ENCODE results near the gene RNF115.

The RNF115 gene

DNA sequence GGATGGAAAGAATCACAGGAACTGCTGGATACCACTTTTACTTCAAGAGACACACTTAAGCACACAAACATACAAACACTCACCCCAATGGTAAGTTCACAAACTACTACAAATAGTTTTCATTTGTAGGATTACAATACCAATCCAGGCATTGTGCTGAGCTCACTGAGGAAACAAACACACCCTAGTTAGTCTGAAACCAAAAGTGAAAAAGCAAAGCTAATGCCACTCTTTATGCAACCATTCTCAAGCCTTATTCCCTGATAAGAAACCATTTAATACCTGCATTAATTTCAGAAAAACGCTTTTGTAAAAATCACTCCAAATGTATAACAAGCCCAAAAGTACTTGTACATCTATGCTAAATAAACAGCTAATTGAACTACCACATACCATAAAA, 38.3 kb downstream of the RNF115 start:
- H3K79me1 ChIP-seq (ENCODE audit: low read length): no peaks in the 10 kb centered on the region
- WGBS (ENCODE audit: extremely low coverage, insufficient coverage, insufficient read length): no CpG with 5 or more reads among the region's 1 CpG
- no peak overlapping the region for H3K14ac ChIP-seq (ENCODE audit: low read length)

DNA sequence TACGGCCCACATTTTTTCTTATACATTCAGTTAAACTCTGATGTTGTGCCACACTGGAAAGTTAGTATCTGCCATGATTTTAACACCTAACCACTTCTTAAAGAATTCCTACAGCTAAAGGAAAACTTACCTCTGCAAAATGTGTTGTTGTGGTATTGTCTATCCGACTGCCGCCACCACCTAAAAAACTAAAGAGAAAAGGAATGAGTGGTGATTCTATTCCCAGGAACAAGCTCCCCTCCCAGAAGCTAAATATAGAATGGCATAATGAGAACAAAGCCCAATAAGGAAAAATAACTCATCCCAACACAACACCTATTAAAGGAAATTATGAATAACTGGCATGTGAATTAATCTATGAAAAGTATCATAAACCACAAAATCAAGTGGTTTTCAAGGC, 39.5 kb downstream of the RNF115 start:
- Histone ChIP-seq H3K4me3 (ENCODE audit: low read depth, low read length) (no peak overlapping the region), H4K8ac (ENCODE audit: low read depth, low read length) (no peak overlapping the region), H2BK120ac (ENCODE audit: insufficient read depth, low read length, poor library complexity) (no peak overlapping the region), H3K4me1 (ENCODE audit: control insufficient read depth in 1 of 2, insufficient read depth in 2 of 2, low read length in 2 of 2) (no peaks in the 10 kb centered on the region), H2AK5ac (ENCODE audit: low read length) (no peak overlapping the region), H3K36me3 (ENCODE audit: control insufficient read depth in 1 of 2, insufficient read depth in 2 of 2, low read length in 2 of 2) (peaks cover 2 to 5% of the 10 kb centered on the region in 2 experiments), H3K18ac (ENCODE audit: low read length) (no peak overlapping the region), H3K4ac (ENCODE audit: low read depth, low read length) (no peak overlapping the region), H3K14ac (ENCODE audit: low read length) (no peak overlapping the region), H2BK5ac (ENCODE audit: low read depth, low read length, poor library complexity) (no peak overlapping the region), H3K27me3 (ENCODE audit: insufficient read depth, low read length) (no peaks in the 10 kb centered on the region), H3K27ac (ENCODE audit: low read depth, low read length) (no peak overlapping the region), H3K79me1 (ENCODE audit: low read length) (no peaks in the 10 kb centered on the region), H3K23ac (ENCODE audit: low read length) (no peak overlapping the region), H3K4me2 (ENCODE audit: low read length) (no peak overlapping the region), H2AFZ (ENCODE audit: insufficient read depth, low read length, poor library complexity) (no peak overlapping the region), H3K9me3 (ENCODE audit: insufficient read depth, low read depth, low read length) (no peaks in the 10 kb centered on the region), H4K91ac (ENCODE audit: low read depth, low read length) (no peak overlapping the region), H4K12ac (ENCODE audit: low read depth, low read length) (no peak overlapping the region), H3K79me2 (ENCODE audit: control insufficient read depth, insufficient read depth, low read length, poor library complexity) (no peaks in the 10 kb centered on the region), H2BK12ac (ENCODE audit: low read length) (no peak overlapping the region), H3K9ac (ENCODE audit: low read length) (no peak overlapping the region)
- WGBS (ENCODE audit: extremely low coverage, insufficient coverage, insufficient read length): no CpG with 5 or more reads among the region's 3 CpGs
- DNase-seq: no peak

More for the DNA sequence above, 38.3 kb downstream of the RNF115 start:
- Histone ChIP-seq H3K4ac (ENCODE audit: low read depth, low read length) (no peak overlapping the region), H3K36me3 (ENCODE audit: control insufficient read depth in 1 of 2, insufficient read depth in 2 of 2, low read length in 2 of 2) (peaks cover 0 to 3% of the 10 kb centered on the region in 2 experiments), H3K9ac (ENCODE audit: low read length) (no peak overlapping the region), H3K27ac (ENCODE audit: low read depth, low read length) (no peak overlapping the region), H3K27me3 (ENCODE audit: insufficient read depth, low read length) (no peaks in the 10 kb centered on the region), H3K23ac (ENCODE audit: low read length) (no peak overlapping the region), H3K4me2 (ENCODE audit: low read length) (no peak overlapping the region), H4K8ac (ENCODE audit: low read depth, low read length) (no peak overlapping the region), H2BK5ac (ENCODE audit: low read depth, low read length, poor library complexity) (no peak overlapping the region), H3K4me3 (ENCODE audit: low read depth, low read length) (no peak overlapping the region), H2BK120ac (ENCODE audit: insufficient read depth, low read length, poor library complexity) (no peak overlapping the region), H2BK12ac (ENCODE audit: low read length) (no peak overlapping the region), H2AK5ac (ENCODE audit: low read length) (no peak overlapping the region), H3K9me3 (ENCODE audit: insufficient read depth, low read depth, low read length) (no peaks in the 10 kb centered on the region), H4K12ac (ENCODE audit: low read depth, low read length) (no peak overlapping the region), H2AFZ (ENCODE audit: insufficient read depth, low read length, poor library complexity) (no peak overlapping the region), H3K4me1 (ENCODE audit: control insufficient read depth in 1 of 2, insufficient read depth in 2 of 2, low read length in 2 of 2) (no peaks in the 10 kb centered on the region), H3K79me2 (ENCODE audit: control insufficient read depth, insufficient read depth, low read length, poor library complexity) (no peaks in the 10 kb centered on the region), H4K91ac (ENCODE audit: low read depth, low read length) (no peak overlapping the region), H3K18ac (ENCODE audit: low read length) (no peak overlapping the region)
- DNase-seq: no peak

DNA sequence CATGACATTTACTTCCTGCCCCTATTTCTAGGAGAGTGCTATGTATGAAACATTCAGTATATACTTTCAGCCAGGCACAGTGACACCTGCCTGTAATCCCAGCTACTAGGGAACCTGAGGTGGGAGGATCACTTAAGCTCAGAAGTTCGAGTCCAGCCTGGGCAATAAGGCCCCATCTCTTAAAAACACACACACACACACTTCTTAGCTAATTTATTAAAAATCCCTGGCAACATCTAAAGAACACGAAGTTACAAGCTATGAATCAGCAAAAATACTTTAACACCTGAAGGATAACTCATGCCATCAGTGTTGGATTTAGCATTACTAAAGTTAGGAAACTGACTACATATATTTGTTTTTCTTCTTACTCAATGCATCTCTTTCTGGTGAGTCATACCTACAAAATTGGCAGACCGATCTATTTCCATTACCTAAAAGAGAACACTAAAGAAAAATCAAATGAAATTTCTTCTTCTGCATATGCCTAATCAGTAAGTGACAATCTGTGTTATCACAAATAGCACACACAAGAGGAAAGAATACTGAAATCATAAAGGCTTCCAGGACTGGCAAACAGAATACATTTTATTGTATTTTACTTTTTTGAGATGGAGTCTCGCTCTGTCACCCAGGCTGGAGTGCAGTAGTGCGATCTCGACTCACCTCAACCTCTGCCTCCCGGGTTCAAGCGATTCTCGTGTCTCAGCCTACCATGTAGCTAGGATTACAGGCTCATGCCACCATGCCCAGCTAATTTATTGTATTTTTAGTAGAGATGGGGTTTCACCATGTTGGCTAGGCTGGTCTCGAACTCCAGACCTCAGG, 41.4 kb downstream of the RNF115 start:
- WGBS (ENCODE audit: extremely low coverage, insufficient coverage, insufficient read length): no CpG with 5 or more reads among the region's 10 CpGs
- Histone ChIP-seq H4K91ac (ENCODE audit: low read depth, low read length) (no peak overlapping the region), H3K79me1 (ENCODE audit: low read length) (no peaks in the 10 kb centered on the region), H4K12ac (ENCODE audit: low read depth, low read length) (no peak overlapping the region), H2AFZ (ENCODE audit: insufficient read depth, low read length, poor library complexity) (no peak overlapping the region), H4K8ac (ENCODE audit: low read depth, low read length) (no peak overlapping the region), H3K9me3 (ENCODE audit: insufficient read depth, low read depth, low read length) (no peaks in the 10 kb centered on the region), H3K14ac (ENCODE audit: low read length) (no peak overlapping the region), H2BK5ac (ENCODE audit: low read depth, low read length, poor library complexity) (no peak overlapping the region), H3K23ac (ENCODE audit: low read length) (no peak overlapping the region), H2AK5ac (ENCODE audit: low read length) (no peak overlapping the region), H3K4ac (ENCODE audit: low read depth, low read length) (no peak overlapping the region), H3K4me1 (ENCODE audit: control insufficient read depth in 1 of 2, insufficient read depth in 2 of 2, low read length in 2 of 2) (no peaks in the 10 kb centered on the region), H2BK12ac (ENCODE audit: low read length) (no peak overlapping the region), H3K4me2 (ENCODE audit: low read length) (no peak overlapping the region), H3K4me3 (ENCODE audit: low read depth, low read length) (no peak overlapping the region), H3K9ac (ENCODE audit: low read length) (no peak overlapping the region), H2BK120ac (ENCODE audit: insufficient read depth, low read length, poor library complexity) (no peak overlapping the region), H3K27ac (ENCODE audit: low read depth, low read length) (no peak overlapping the region), H3K36me3 (ENCODE audit: control insufficient read depth in 1 of 2, insufficient read depth in 2 of 2, low read length in 2 of 2) (peaks cover 2 to 4% of the 10 kb centered on the region in 2 experiments), H3K27me3 (ENCODE audit: insufficient read depth, low read length) (no peaks in the 10 kb centered on the region), H3K18ac (ENCODE audit: low read length) (no peak overlapping the region), H3K79me2 (ENCODE audit: control insufficient read depth, insufficient read depth, low read length, poor library complexity) (no peaks in the 10 kb centered on the region)
- peak in 1 of 2 donors; percentile 58 for DNase-seq

DNA sequence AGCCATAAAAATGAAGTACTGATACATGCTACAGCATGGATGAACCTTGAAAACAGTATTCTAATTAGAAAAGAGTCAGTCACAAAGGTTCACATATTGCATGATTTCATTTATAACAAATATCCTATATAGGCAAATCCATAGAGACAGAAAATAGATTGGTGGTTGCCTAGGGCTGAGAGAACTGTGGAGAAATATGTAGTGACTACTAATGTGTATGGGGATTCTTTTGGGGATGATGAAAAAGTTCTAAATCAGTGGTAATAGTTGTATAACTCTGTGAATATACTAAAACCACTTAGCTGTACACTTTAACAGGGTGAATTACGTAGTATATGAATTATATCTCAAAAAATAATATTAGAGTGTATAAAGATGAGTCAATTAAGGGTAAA, 45.8 kb downstream of the RNF115 start:
- Histone ChIP-seq H4K91ac (ENCODE audit: low read depth, low read length) (no peak overlapping the region), H2BK12ac (ENCODE audit: low read length) (no peak overlapping the region), H3K27ac (ENCODE audit: low read depth, low read length) (no peak overlapping the region), H4K12ac (ENCODE audit: low read depth, low read length) (no peak overlapping the region), H3K18ac (ENCODE audit: low read length) (no peak overlapping the region), H3K9ac (ENCODE audit: low read length) (no peak overlapping the region), H3K4me1 (ENCODE audit: control insufficient read depth in 1 of 2, insufficient read depth in 2 of 2, low read length in 2 of 2) (no peaks in the 10 kb centered on the region), H2BK5ac (ENCODE audit: low read depth, low read length, poor library complexity) (no peak overlapping the region), H3K9me3 (ENCODE audit: insufficient read depth, low read depth, low read length) (no peaks in the 10 kb centered on the region), H2AFZ (ENCODE audit: insufficient read depth, low read length, poor library complexity) (no peak overlapping the region), H3K79me2 (ENCODE audit: control insufficient read depth, insufficient read depth, low read length, poor library complexity) (no peaks in the 10 kb centered on the region), H3K14ac (ENCODE audit: low read length) (no peak overlapping the region), H4K8ac (ENCODE audit: low read depth, low read length) (no peak overlapping the region), H3K27me3 (ENCODE audit: insufficient read depth, low read length) (no peaks in the 10 kb centered on the region), H2BK120ac (ENCODE audit: insufficient read depth, low read length, poor library complexity) (no peak overlapping the region), H3K4me3 (ENCODE audit: low read depth, low read length) (no peak overlapping the region), H3K4ac (ENCODE audit: low read depth, low read length) (no peak overlapping the region), H3K23ac (ENCODE audit: low read length) (no peak overlapping the region), H3K36me3 (ENCODE audit: control insufficient read depth in 1 of 2, insufficient read depth in 2 of 2, low read length in 2 of 2) (peaks cover 2 to 4% of the 10 kb centered on the region in 2 experiments), H3K4me2 (ENCODE audit: low read length) (no peak overlapping the region), H3K79me1 (ENCODE audit: low read length) (no peaks in the 10 kb centered on the region), H2AK5ac (ENCODE audit: low read length) (no peak overlapping the region)
- no peak for DNase-seq
- no CpG with 5 or more reads among the region's 1 CpG for WGBS (ENCODE audit: extremely low coverage, insufficient coverage, insufficient read length)

Measured in trophoblast cell (in vitro differentiated cells and primary cell).